GM12891 (cell line): ENCODE results near the gene TRIM22.
"Not testable (repeated sequence)": the region's sequence is repeated elsewhere in the genome, so short reads cannot be mapped to it uniquely, and the experiment has no call there.

Source experiments
- DNase-seq: peaks from one replicate; pipeline ENCODE4 v3.0.0; 2011; ENCODE audit warnings: low spot score; ENCODE audit not compliant: insufficient read length
- FAIRE-seq: peaks from 2 replicates; lab custom pipeline; 2011; peaks lifted over from hg19 to GRCh38; lab: Jason Lieb, UNC
- PAX5 ChIP-seq: IDR thresholded peaks from 2 replicates; pipeline ENCODE4 v1.6.1; 2011; ENCODE audit warnings: low read length, moderate library complexity, mild to moderate bottlenecking; ENCODE audit not compliant: insufficient read depth, severe bottlenecking
- POLR2A ChIP-seq: IDR thresholded peaks from 2 replicates; pipeline ENCODE4 v1.6.1; 2011; ENCODE audit warnings: low read depth, low read length, control low read depth
- POLR2AphosphoS5 ChIP-seq: IDR thresholded peaks from 2 replicates; pipeline ENCODE4 v1.6.1; 2011; ENCODE audit warnings: low read depth, low read length, control low read depth
- POU2F2 ChIP-seq: IDR thresholded peaks from 2 replicates; pipeline ENCODE4 v1.6.1; 2011; ENCODE audit warnings: low read depth, mild to moderate bottlenecking, control low read depth, low read length, moderate library complexity
- SPI1 ChIP-seq: IDR thresholded peaks from 2 replicates; pipeline ENCODE4 v1.6.1; 2011; ENCODE audit warnings: low read depth, low read length, control low read depth
- TAF1 ChIP-seq: IDR thresholded peaks from 2 replicates; pipeline ENCODE4 v1.6.1; 2011; ENCODE audit warnings: low read depth, low read length, control low read depth

Gene TRIM22

GRCh38 chr11:5700421-5701054 is 10.9 kb downstream of the TRIM22 start:
- TF ChIP-seq POLR2A (no peak), TAF1 (no peak), POLR2AphosphoS5 (no peak), POU2F2 (no peak), PAX5 (no peak), SPI1 (no peak)
- DNase-seq (no peak), FAIRE-seq (no peak)

- DNase-seq (no peak), FAIRE-seq (peak; percentile 28)
- TF ChIP-seq POLR2AphosphoS5, result no peak
- TF ChIP-seq TAF1, result no peak
- TF ChIP-seq POU2F2, result no peak
- no peak for TF ChIP-seq POLR2A
- no peak for TF ChIP-seq SPI1
- no peak for TF ChIP-seq PAX5
Observed at GRCh38 chr11:5701055-5701577, 11.5 kb downstream of the TRIM22 start.

GRCh38 chr11:5703741-5704536 is 14.3 kb downstream of the TRIM22 start:
- no peak for DNase-seq
- FAIRE-seq, result peak; percentile 82
- no peak for TF ChIP-seq POLR2A
- TF ChIP-seq POU2F2, result no peak
- no peak for TF ChIP-seq POLR2AphosphoS5
- no peak for TF ChIP-seq PAX5
- TF ChIP-seq TAF1, result no peak
- TF ChIP-seq SPI1, result no peak

GRCh38 chr11:5705688-5706087 is 16.1 kb downstream of the TRIM22 start:
- DNase-seq (no peak), FAIRE-seq (no peak)
- TF ChIP-seq TAF1 (no peak), POLR2AphosphoS5 (no peak), POLR2A (no peak), POU2F2 (no peak), SPI1 (no peak), PAX5 (no peak)

GRCh38 chr11:5712507-5712906 is 22.9 kb downstream of the TRIM22 start:
- no peak for DNase-seq
- peak; percentile 55 for FAIRE-seq
- TF ChIP-seq SPI1 (no peak), PAX5 (no peak), POU2F2 (no peak), TAF1 (no peak), POLR2AphosphoS5 (no peak), POLR2A (no peak)

GRCh38 chr11:5713695-5714094 is 24.1 kb downstream of the TRIM22 start:
- no peak for DNase-seq
- TF ChIP-seq POU2F2 (no peak), PAX5 (no peak), SPI1 (no peak), TAF1 (no peak), POLR2A (no peak), POLR2AphosphoS5 (no peak)
- no peak for FAIRE-seq

- FAIRE-seq, DNase-seq: not testable (repeated sequence)
Observed at GRCh38 chr11:5716518-5716917, 26.9 kb downstream of the TRIM22 start.

- DNase-seq (no peak), FAIRE-seq (peak; percentile 41)
- no peak for TF ChIP-seq TAF1
- no peak for TF ChIP-seq POLR2AphosphoS5
- TF ChIP-seq PAX5, result no peak
- no peak for TF ChIP-seq POLR2A
Observed at GRCh38 chr11:5719703-5720495, 30.3 kb downstream of the TRIM22 start.

GRCh38 chr11:5722622-5723021 is 33.0 kb downstream of the TRIM22 start:
- FAIRE-seq, result no peak
- TF ChIP-seq POLR2AphosphoS5 (no peak), PAX5 (no peak), SPI1 (no peak), TAF1 (no peak), POLR2A (no peak), POU2F2 (no peak)
- DNase-seq, result no peak
